Measurements from ENCODE around the gene KCNJ6. TPM values are rescaled to one million over a fixed set of nuclear protein-coding genes. Genes with fewer than 3 reads are reported as not detected.

KCNJ6 gene
- total and polyA plus RNA-seq, 10 of the 15 experiments (the other 5 are each of a cell fraction or from before 2014, with no cell fraction given) = 0.03 to 0.07 (median 0.04) TPM; not detected in 7

- TF ChIP-seq, protein P1, sequence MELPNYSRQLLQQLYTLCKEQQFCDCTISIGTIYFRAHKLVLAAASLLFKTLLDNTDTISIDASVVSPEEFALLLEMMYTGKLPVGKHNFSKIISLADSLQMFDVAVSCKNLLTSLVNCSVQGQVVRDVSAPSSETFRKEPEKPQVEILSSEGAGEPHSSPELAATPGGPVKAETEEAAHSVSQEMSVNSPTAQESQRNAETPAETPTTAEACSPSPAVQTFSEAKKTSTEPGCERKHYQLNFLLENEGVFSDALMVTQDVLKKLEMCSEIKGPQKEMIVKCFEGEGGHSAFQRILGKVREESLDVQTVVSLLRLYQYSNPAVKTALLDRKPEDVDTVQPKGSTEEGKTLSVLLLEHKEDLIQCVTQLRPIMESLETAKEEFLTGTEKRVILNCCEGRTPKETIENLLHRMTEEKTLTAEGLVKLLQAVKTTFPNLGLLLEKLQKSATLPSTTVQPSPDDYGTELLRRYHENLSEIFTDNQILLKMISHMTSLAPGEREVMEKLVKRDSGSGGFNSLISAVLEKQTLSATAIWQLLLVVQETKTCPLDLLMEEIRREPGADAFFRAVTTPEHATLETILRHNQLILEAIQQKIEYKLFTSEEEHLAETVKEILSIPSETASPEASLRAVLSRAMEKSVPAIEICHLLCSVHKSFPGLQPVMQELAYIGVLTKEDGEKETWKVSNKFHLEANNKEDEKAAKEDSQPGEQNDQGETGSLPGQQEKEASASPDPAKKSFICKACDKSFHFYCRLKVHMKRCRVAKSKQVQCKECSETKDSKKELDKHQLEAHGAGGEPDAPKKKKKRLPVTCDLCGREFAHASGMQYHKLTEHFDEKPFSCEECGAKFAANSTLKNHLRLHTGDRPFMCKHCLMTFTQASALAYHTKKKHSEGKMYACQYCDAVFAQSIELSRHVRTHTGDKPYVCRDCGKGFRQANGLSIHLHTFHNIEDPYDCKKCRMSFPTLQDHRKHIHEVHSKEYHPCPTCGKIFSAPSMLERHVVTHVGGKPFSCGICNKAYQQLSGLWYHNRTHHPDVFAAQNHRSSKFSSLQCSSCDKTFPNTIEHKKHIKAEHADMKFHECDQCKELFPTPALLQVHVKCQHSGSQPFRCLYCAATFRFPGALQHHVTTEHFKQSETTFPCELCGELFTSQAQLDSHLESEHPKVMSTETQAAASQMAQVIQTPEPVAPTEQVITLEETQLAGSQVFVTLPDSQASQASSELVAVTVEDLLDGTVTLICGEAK (IDR thresholded peaks at IDR 0.05; ENCODE audit: borderline replicate concordance) = no peak
- TF ChIP-seq FOXK2 (IDR thresholded peaks at IDR 0.05) (no peak), YBX1 (IDR thresholded peaks at IDR 0.05) (no peak), SREBF2 (IDR thresholded peaks at IDR 0.05; ENCODE audit: low read length) (no peak), IKZF1 (conservative IDR thresholded peaks at IDR 0.05) (no peak), RAD51 (IDR thresholded peaks at IDR 0.05) (no peak), ZBTB4 (CRISPR knock-in tag; IDR thresholded peaks at IDR 0.05) (no peak)
- TF ChIP-seq, protein P2, sequence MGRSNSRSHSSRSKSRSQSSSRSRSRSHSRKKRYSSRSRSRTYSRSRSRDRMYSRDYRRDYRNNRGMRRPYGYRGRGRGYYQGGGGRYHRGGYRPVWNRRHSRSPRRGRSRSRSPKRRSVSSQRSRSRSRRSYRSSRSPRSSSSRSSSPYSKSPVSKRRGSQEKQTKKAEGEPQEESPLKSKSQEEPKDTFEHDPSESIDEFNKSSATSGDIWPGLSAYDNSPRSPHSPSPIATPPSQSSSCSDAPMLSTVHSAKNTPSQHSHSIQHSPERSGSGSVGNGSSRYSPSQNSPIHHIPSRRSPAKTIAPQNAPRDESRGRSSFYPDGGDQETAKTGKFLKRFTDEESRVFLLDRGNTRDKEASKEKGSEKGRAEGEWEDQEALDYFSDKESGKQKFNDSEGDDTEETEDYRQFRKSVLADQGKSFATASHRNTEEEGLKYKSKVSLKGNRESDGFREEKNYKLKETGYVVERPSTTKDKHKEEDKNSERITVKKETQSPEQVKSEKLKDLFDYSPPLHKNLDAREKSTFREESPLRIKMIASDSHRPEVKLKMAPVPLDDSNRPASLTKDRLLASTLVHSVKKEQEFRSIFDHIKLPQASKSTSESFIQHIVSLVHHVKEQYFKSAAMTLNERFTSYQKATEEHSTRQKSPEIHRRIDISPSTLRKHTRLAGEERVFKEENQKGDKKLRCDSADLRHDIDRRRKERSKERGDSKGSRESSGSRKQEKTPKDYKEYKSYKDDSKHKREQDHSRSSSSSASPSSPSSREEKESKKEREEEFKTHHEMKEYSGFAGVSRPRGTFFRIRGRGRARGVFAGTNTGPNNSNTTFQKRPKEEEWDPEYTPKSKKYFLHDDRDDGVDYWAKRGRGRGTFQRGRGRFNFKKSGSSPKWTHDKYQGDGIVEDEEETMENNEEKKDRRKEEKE (IDR thresholded peaks at IDR 0.05) = no peak
Observed at GRCh38 chr21:37932936-37933335, 16.7 kb upstream of the KCNJ6 start (continued).

Measured in GM12878 (cell line).